Kidney (tissue), 14 donors: ENCODE measurements around the gene PHETA2. TPM values are rescaled to one million over a fixed set of nuclear protein-coding genes. Genes with fewer than 3 reads are reported as not detected.
A peak's percentile ranks its signal among the peaks of the same experiment; 100 is the strongest.

Experiments
- DNase-seq, 5 donors: peaks; one replicate each; pipeline ENCODE4 v3.0.0-alpha.2; 2013 to 2020
- FAIRE-seq: peaks from 2 replicates; lab custom pipeline; 2012; peaks lifted over from hg19 to GRCh38; lab: Jason Lieb, UNC
- H3K27ac ChIP-seq, 2 donors: one replicate each; pipeline ENCODE4 v1.7.0; 2013; ENCODE audit warnings: low read depth in 2 of 2, low read length in 2 of 2, inconsistent platforms in 1 of 2
- H3K27me3 ChIP-seq: one replicate; pipeline ENCODE4 v1.7.1; 2013; ENCODE audit warnings: low read length, inconsistent platforms; ENCODE audit not compliant: control insufficient read depth, insufficient read depth
- H3K36me3 ChIP-seq, 3 donors: one replicate each; pipeline versions ENCODE4 v1.7.0 to v1.7.1; 2013; ENCODE audit warnings: low read length in 3 of 3, control low read depth in 1 of 3, inconsistent platforms in 1 of 3; ENCODE audit not compliant: insufficient read depth in 3 of 3, control insufficient read depth in 2 of 3
- H3K4me1 ChIP-seq, 3 donors: one replicate each; pipeline versions ENCODE4 v1.7.0 to v1.7.1; 2013; ENCODE audit warnings: low read length in 3 of 3, inconsistent platforms in 1 of 3, low read depth in 1 of 3; ENCODE audit not compliant: control insufficient read depth in 2 of 3, insufficient read depth in 2 of 3
- H3K4me3 ChIP-seq, 3 donors: one replicate each; pipeline versions ENCODE4 v1.7.0 to v1.8.1; 2013; ENCODE audit warnings: low read length in 3 of 3, control low read depth in 1 of 3, inconsistent platforms in 1 of 3
- H3K9ac ChIP-seq, 3 donors: one replicate each; pipeline versions ENCODE4 v1.7.0 to v1.7.1; 2013; ENCODE audit warnings: low read length in 3 of 3, control low read depth in 1 of 3, inconsistent platforms in 1 of 3
- H3K9me3 ChIP-seq, 3 donors: one replicate each; pipeline versions ENCODE4 v1.7.0 to v1.7.1; 2013; ENCODE audit warnings: low read length in 3 of 3, control low read depth in 1 of 3, inconsistent platforms in 1 of 3; ENCODE audit not compliant: control insufficient read depth in 2 of 3, insufficient read depth in 1 of 3
- intact Hi-C: fragments of 100-400 bp; cut with DNase I; formaldehyde crosslinking; loops from one replicate; pipeline ENCODE4 v1.11.1; 2022
- polyA plus RNA-seq: library from polyadenylated mRNA; stranded (reverse); fragments of 350-450 nt; fragmentation: Illumina TruSeq; extraction: RNeasy Lipid Tissue Mini Kit (QIAGEN cat#74804); gene quantifications from one replicate; pipeline ENCODE4 v1.2.3, GENCODE V29; 2014; ENCODE audit warnings: low read depth, low replicate concordance; ENCODE audit not compliant: insufficient read depth
- total RNA-seq: library from RNA; stranded (reverse); fragmentation: NEBNext Ultra II Directional; extraction: Animal tissue kit (Norgen Biotek cat#: 25700); gene quantifications from one replicate; pipeline ENCODE4 v1.2.1, GENCODE V29; 2021
- TF ChIP-seq, protein P1 (sequence below): IDR thresholded peaks from 3 replicates; pipeline ENCODE4 v1.5.1; 2012; ENCODE audit warnings: mild to moderate bottlenecking, moderate library complexity, borderline replicate concordance; ENCODE audit not compliant: insufficient read depth; ENCODE audit errors: extremely low read depth
- donor health status: control.
- donor health status: control.
- donor health status: control.
- donor health status: control.
- donor health status: control.
- donor health status: DM: yes; HTN: yes; CAD: no.
- donor health status: Normal renal cell carcinoma (clear cell type).

Gene PHETA2
- total and polyA plus RNA-seq, 2 donors from 2014 or later, result 6.3 to 10.4 TPM

DNA sequence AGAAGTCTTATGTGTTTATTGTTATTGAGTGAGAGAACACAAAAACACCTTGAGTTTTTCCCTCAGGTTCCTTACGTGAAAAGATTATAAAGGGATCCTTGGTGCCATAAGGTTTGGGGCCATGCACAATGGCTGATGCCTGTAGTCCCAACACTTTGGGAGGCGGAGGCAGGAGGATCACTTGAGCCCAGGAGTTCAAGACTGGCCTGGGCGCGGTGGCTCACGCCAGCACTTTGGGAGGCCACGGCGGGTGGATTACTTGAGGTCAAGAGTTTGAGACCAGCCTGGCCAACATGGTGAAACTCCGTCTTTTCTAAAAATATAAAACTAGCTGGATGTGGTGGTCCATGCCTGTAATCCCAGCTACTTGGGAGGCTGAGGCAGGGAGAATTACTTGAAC lies 10.8 kb downstream of the PHETA2 start:
- TF ChIP-seq, protein P1, sequence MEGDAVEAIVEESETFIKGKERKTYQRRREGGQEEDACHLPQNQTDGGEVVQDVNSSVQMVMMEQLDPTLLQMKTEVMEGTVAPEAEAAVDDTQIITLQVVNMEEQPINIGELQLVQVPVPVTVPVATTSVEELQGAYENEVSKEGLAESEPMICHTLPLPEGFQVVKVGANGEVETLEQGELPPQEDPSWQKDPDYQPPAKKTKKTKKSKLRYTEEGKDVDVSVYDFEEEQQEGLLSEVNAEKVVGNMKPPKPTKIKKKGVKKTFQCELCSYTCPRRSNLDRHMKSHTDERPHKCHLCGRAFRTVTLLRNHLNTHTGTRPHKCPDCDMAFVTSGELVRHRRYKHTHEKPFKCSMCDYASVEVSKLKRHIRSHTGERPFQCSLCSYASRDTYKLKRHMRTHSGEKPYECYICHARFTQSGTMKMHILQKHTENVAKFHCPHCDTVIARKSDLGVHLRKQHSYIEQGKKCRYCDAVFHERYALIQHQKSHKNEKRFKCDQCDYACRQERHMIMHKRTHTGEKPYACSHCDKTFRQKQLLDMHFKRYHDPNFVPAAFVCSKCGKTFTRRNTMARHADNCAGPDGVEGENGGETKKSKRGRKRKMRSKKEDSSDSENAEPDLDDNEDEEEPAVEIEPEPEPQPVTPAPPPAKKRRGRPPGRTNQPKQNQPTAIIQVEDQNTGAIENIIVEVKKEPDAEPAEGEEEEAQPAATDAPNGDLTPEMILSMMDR, result no peak
- DNase-seq (no peak), FAIRE-seq (no peak)
- no peak overlapping the region for H3K9ac ChIP-seq
- peaks cover 11 to 54% (median 27%) of the 10 kb centered on the region in 3 donors for H3K36me3 ChIP-seq
- peaks cover 0 to 14% (median 10%) of the 10 kb centered on the region in 3 donors for H3K4me1 ChIP-seq
- H3K27me3 ChIP-seq, result no peaks in the 10 kb centered on the region
- intact Hi-C loops, result no loop called here
- H3K4me3 ChIP-seq, result no peak overlapping the region
- H3K9me3 ChIP-seq, result no peaks in the 10 kb centered on the region
- H3K27ac ChIP-seq, result no peak overlapping the region

DNA sequence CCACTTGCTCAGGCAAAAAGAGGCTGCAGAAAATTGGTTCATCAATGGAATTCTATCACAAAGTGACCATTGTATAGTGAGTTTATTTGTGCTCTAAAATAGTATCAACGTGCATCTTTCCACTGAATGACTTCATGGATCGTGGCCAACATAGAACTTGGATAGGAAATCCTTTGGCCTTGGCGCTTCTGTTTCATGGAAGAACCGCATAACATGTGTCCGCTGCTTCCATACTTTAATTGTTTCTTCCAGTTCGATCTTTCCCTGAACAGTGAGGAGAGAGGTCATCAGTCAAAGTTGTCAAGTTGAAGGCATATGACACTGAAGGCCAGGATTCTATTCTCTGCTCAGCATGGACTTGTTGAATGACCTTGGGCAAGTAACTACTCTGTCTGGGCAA lies 12.0 kb downstream of the PHETA2 start:
- intact Hi-C loops, result no loop called here
- Histone ChIP-seq H3K9me3 (no peaks in the 10 kb centered on the region), H3K4me3 (no peak overlapping the region), H3K27ac (peak overlapping the region in 1 of 2 donors; percentile 16), H3K36me3 (peaks cover 11 to 54% (median 27%) of the 10 kb centered on the region in 3 donors), H3K9ac (no peak overlapping the region), H3K27me3 (no peaks in the 10 kb centered on the region), H3K4me1 (peaks cover 0 to 11% (median 6%) of the 10 kb centered on the region in 3 donors)
- FAIRE-seq, result no peak
- DNase-seq, result no peak
- TF ChIP-seq, protein P1, result no peak

DNA sequence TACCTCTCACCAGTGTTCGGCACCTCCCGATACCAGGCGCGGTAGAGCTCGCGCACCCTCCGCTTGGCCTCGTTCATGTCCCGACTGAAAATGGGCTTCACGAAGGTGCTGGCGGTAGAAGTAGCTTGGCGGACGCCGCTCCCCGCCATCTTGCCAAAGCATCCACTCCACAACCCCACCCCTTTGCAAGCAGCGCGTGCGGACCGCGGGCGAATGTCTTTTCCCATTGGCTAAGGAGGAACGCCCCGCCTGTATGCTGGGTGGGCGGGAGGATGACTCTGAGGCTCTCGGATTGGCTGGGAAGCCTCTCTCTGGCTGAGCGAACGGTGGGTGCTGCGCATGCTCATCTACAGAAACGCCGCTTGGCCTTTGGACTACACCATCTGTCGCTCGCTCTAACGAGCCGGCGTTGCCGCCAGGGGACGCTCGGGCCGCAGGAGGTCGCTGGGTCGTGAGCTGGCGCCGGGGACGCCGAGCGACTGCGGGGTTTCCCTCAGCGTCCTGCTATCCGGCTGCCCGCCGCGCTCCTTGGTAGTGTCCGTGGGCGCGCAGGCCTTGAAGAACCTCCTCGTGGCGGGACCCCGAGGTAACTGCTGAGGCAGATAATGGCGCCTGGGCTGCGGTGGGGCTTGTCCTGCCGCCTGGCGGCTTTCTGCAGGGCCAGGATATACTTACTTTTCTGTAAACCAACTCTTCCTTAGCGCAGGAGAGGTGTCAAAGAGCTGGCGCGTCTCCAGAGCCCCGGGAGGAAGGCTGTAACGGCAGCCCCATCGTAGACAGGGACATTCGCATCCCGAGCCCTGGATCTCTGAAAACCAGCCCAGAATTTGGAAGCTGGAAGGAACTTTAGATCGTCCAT lies 16.8 kb downstream of the PHETA2 start, which contains the start of gene NDUFA6:
NDUFA6 (minus strand) TSS at position 177 of the 859 bp plus-strand sequence; CDS start at position 149, 28 bp downstream.
- DNase-seq (peak; percentile 99 to 100 (median 100)), FAIRE-seq (peak; percentile 97)
- intact Hi-C loops, result no loop called here

More for the DNA sequence above, 16.8 kb downstream of the PHETA2 start, which contains the start of gene NDUFA6:
- H3K4me3 ChIP-seq, result peak within 1 kb of the TSS; percentile 86 to 95 (median 91)
- H3K4me1 ChIP-seq, result peaks cover 0 to 10% (median 6%) of the 10 kb centered on the region in 3 donors
- H3K27me3 ChIP-seq, result no peaks in the 10 kb centered on the region
- no peaks in the 10 kb centered on the region for H3K9me3 ChIP-seq
- peak within 1 kb of the TSS; percentile 92 to 98 for H3K27ac ChIP-seq
- peak within 1 kb of the TSS; percentile 90 to 96 (median 93) for H3K9ac ChIP-seq
- TF ChIP-seq, protein P1, result peak; percentile 88
- peaks cover 8 to 21% (median 10%) of the 10 kb centered on the region in 3 donors for H3K36me3 ChIP-seq
